Mammary epithelial cell (primary cell): Measurements from ENCODE around the gene WDR20.

ENCODE experiments used
- CTCF ChIP-seq, 2 donors: IDR thresholded peaks in 1 of 2; conservative IDR thresholded peaks in 1 of 2; 2 replicates each; pipeline ENCODE4 v1.5.1; 2011 to 2012; ENCODE audit warnings: inconsistent platforms in 2 of 2, low read length in 2 of 2, mild to moderate bottlenecking in 2 of 2, control low read depth in 1 of 2, low read depth in 1 of 2; ENCODE audit not compliant: insufficient read depth in 1 of 2; ENCODE audit errors: extremely low read depth in 1 of 2
- EZH2 ChIP-seq: IDR thresholded peaks from 2 replicates; pipeline ENCODE4 v1.6.1; 2012; ENCODE audit warnings: low read length, inconsistent platforms, borderline replicate concordance

DNA sequence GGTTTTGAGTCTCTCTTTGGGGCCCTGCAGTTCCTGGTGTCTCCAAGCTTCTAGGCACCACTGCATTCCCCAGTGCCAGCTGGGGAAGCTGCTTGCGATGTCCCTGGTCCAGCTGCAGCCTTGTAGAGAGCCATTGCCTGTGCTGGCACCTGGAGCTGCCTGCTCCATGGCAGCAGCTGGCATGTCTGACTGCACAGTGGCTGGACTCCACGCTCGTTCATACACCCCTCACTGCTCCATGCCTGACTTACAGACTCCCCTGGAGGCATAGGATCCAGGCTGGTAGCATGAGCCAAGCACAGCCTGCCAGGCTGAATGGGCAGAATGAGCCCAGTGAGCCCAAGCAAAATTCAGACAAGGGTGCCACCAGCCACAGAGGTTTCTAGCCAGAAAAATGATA lies 21.8 kb upstream of the WDR20 start:
- TF ChIP-seq CTCF (conservative IDR thresholded peaks at IDR 0.05 in 1 of 2, IDR thresholded peaks at IDR 0.05 in 1 of 2; ENCODE audit: extremely low read depth in 1 of 2, insufficient read depth in 1 of 2, low read depth in 1 of 2, low read length in 2 of 2) (no peak), EZH2 (no peak)
